Gastrocnemius medialis (tissue), 4 donors: ENCODE data around the gene KAZN.

Experiments
- CTCF ChIP-seq, 5 experiments: fragments of 450-650 bp in 3 of 5; fragments of 200-600 bp in 2 of 5; sonication (generic) in 2 of 5; IDR thresholded peaks in 4 of 5; conservative IDR thresholded peaks in 1 of 5; 1 replicate in 4 of 5; 2 replicates in 1 of 5; pipeline ENCODE4 v1.5.1; 2016 to 2019; ENCODE audit warnings: antibody characterized with exemption in 5 of 5, mild to moderate bottlenecking in 3 of 5, moderate library complexity in 3 of 5
- POLR2A ChIP-seq, 2 donors: fragments of 450-650 bp; IDR thresholded peaks; one replicate each; pipeline ENCODE4 v1.6.1; 2017; ENCODE audit warnings: antibody characterized with exemption in 2 of 2, mild to moderate bottlenecking in 2 of 2, moderate library complexity in 2 of 2

GRCh38 chr1:14820295-14821085 lies 222.0 kb downstream of the KAZN start:
- no peak for TF ChIP-seq CTCF (IDR thresholded peaks at IDR 0.05 in 4 of 5, conservative IDR thresholded peaks at IDR 0.05 in 1 of 5)
- no peak for TF ChIP-seq POLR2A (IDR thresholded peaks at IDR 0.05)
